ENCODE results near the gene MAPKAP1.

DNA sequence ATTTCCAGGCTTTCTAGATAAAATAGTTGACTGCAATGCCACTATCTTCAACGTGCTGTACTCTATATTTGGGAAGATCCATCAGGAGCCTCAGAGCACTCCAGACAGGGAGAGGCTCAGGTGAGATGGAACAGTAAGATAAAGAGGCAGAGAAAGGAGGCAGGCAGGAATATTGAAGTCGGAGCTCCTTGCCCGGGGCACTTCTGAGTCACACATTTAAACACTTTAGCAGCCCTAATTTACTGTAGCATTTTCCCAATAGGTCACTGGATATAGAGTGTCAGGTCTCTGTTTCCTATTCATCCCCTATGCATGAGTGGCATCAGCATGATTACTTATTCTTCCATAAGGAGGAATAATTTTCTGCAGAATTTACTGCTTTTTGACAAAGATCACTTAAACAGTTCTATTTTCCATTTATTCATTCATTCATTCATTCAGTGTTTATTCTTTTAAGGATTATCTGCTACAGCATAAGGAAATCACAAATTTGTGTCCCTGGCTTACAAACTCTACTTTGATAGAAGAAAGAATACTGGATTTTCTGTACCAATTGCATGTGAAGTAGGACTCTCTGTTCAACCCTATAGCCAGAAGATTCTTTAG is 170.7 kb downstream of the MAPKAP1 start:
- TF ChIP-seq, protein P1, sequence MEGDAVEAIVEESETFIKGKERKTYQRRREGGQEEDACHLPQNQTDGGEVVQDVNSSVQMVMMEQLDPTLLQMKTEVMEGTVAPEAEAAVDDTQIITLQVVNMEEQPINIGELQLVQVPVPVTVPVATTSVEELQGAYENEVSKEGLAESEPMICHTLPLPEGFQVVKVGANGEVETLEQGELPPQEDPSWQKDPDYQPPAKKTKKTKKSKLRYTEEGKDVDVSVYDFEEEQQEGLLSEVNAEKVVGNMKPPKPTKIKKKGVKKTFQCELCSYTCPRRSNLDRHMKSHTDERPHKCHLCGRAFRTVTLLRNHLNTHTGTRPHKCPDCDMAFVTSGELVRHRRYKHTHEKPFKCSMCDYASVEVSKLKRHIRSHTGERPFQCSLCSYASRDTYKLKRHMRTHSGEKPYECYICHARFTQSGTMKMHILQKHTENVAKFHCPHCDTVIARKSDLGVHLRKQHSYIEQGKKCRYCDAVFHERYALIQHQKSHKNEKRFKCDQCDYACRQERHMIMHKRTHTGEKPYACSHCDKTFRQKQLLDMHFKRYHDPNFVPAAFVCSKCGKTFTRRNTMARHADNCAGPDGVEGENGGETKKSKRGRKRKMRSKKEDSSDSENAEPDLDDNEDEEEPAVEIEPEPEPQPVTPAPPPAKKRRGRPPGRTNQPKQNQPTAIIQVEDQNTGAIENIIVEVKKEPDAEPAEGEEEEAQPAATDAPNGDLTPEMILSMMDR (IDR thresholded peaks at IDR 0.05; ENCODE audit: insufficient read depth, low read length, poor library complexity, severe bottlenecking): no peak
- no peak for TF ChIP-seq EZH2phosphoT487 (conservative IDR thresholded peaks at IDR 0.05; ENCODE audit: low read length)
